Breast epithelium (tissue), 3 donors: Measurements from ENCODE around the gene METTL5.

Experiments used
- POLR2A ChIP-seq: fragments of 450-650 bp; IDR thresholded peaks from one replicate; pipeline ENCODE4 v1.6.1; 2016; ENCODE audit warnings: antibody characterized with exemption, mild to moderate bottlenecking, moderate library complexity
- POLR2AphosphoS5 ChIP-seq, 3 donors: sonication (generic); formaldehyde crosslinking; IDR thresholded peaks; one replicate each; pipeline ENCODE4 v1.6.1; 2017; ENCODE audit warnings: antibody characterized with exemption in 3 of 3
- TF ChIP-seq, protein P1 (sequence below), 3 donors: fragments of 450-650 bp; IDR thresholded peaks; one replicate each; pipeline ENCODE4 v1.5.1; 2016 to 2017; ENCODE audit warnings: antibody characterized with exemption in 3 of 3, mild to moderate bottlenecking in 3 of 3, moderate library complexity in 3 of 3

DNA sequence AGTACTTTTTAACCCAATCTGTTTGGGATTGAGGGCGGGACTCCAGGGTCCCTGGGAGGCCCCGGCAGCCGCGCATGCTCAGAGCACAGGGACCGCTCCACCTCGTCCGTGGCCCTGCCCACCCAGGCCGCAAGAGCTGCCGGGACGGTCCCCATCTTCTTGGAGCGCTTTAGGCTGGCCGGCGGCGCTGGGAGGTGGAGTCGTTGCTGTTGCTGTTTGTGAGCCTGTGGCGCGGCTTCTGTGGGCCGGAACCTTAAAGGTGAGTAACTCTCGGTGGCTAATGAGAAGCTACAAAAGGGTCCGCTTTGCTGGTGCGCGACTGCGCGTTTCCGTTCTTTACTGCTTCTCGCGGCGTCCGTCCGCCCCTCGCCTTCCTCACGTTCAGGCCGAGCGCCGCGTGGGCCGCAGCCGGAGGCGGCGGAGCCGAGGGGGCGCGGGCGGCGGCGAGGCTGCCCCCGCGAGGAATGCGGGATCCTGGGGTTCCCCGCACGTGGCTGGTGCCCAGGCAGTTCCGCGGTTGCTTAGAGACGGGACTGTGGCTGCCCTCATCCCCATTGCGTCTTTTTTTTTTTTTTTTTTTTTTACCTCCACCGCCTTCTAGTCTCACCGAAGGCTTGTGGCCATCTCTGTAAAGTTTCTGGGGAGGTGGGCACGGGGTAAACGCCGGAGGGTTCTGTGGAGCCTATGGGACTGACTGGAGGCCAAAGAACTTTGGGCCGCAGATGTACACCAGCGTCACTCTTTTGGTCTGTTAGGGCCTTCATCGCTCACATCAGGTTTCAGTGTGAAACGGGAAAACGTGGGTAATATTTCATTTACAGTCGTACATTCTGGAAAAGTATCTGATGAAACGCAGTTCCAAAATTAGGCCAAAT, 25.8 kb downstream of the METTL5 start, which contains the start of gene SSB:
- TF ChIP-seq, protein P1, sequence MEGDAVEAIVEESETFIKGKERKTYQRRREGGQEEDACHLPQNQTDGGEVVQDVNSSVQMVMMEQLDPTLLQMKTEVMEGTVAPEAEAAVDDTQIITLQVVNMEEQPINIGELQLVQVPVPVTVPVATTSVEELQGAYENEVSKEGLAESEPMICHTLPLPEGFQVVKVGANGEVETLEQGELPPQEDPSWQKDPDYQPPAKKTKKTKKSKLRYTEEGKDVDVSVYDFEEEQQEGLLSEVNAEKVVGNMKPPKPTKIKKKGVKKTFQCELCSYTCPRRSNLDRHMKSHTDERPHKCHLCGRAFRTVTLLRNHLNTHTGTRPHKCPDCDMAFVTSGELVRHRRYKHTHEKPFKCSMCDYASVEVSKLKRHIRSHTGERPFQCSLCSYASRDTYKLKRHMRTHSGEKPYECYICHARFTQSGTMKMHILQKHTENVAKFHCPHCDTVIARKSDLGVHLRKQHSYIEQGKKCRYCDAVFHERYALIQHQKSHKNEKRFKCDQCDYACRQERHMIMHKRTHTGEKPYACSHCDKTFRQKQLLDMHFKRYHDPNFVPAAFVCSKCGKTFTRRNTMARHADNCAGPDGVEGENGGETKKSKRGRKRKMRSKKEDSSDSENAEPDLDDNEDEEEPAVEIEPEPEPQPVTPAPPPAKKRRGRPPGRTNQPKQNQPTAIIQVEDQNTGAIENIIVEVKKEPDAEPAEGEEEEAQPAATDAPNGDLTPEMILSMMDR (IDR thresholded peaks at IDR 0.05) = no peak
- TF ChIP-seq POLR2A (peak; percentile 51), POLR2AphosphoS5 (IDR thresholded peaks at IDR 0.05) (peak; percentile 66 to 86 (median 74))
